Measurements from ENCODE around the gene CRB3. TPM values are rescaled to one million over a fixed set of nuclear protein-coding genes. Genes with fewer than 3 reads are reported as not detected.

CRB3 gene
- polyA plus RNA-seq, 3 donors, result not detected

GRCh38 chr19:6475321-6476108 is 11.4 kb downstream of the CRB3 start:
- no peak for TF ChIP-seq CTCF (IDR thresholded peaks at IDR 0.05)
- Mint-ChIP-seq H3K4me1 (peaks cover 6% of the 10 kb centered on the region), H3K9me3 (peaks cover 0 to 7% (median 0%) of the 10 kb centered on the region in 7 donors), H3K4me3 (no peak overlapping the region), H3K27ac (peak overlapping the region in 2 of 7 donors; percentile 50 to 69), H3K27me3 (ENCODE audit: low read depth in 3 of 3) (no peaks in the 10 kb centered on the region), H3K36me3 (peaks cover 37 to 77% of the 10 kb centered on the region in 2 donors)
- Histone ChIP-seq H3K4me3 (replicated peaks in 1 of 3; ENCODE audit: low read depth in 2 of 3, low read length in 3 of 3) (no peak overlapping the region), H2AFZ (ENCODE audit: insufficient read depth, low read depth, low read length, poor library complexity, severe bottlenecking) (no peak overlapping the region), H3K4me2 (replicated peaks; ENCODE audit: extremely low read depth, low read length, poor library complexity, severe bottlenecking) (no peak overlapping the region), H3K27ac (ENCODE audit: low read depth in 1 of 2, low read length in 2 of 2) (no peak overlapping the region), H4K20me1 (ENCODE audit: insufficient read depth, low read length) (no peaks in the 10 kb centered on the region), H3K4me1 (ENCODE audit: control insufficient read depth in 1 of 2, insufficient read depth in 2 of 2, low read length in 2 of 2) (no peaks in the 10 kb centered on the region), H3K36me3 (replicated peaks in 1 of 2; ENCODE audit: control insufficient read depth in 1 of 2, insufficient read depth in 2 of 2, low read length in 2 of 2) (peaks cover 48 to 72% of the 10 kb centered on the region in 2 donors), H3K27me3 (ENCODE audit: control insufficient read depth in 2 of 2, insufficient read depth in 2 of 2, low read length in 2 of 2) (no peaks in the 10 kb centered on the region), H3K79me2 (ENCODE audit: insufficient read depth, low read length) (no peaks in the 10 kb centered on the region), H3K9ac (ENCODE audit: insufficient read depth, low read length, poor library complexity, severe bottlenecking) (no peak overlapping the region), H3K9me3 (replicated peaks in 1 of 2; ENCODE audit: control insufficient read depth in 1 of 2, insufficient read depth in 1 of 2, low read length in 2 of 2) (no peaks in the 10 kb centered on the region)
- 94% methylated on average over 52 of the region's 52 CpGs for WGBS (ENCODE audit: insufficient coverage)
- no peak for DNase-seq
- intact Hi-C loops (cut with micrococcal nuclease), result no loop called here

GRCh38 chr19:6476155-6476895 is 12.3 kb downstream of the CRB3 start:
- peaks cover 0 to 8% (median 0%) of the 10 kb centered on the region in 7 donors for H3K9me3 Mint-ChIP-seq
- intact Hi-C loops (cut with micrococcal nuclease), result no loop called here
- H3K27me3 ChIP-seq (ENCODE audit: control insufficient read depth in 2 of 2, insufficient read depth in 2 of 2, low read length in 2 of 2), result no peaks in the 10 kb centered on the region
- no peaks in the 10 kb centered on the region for H3K9me3 ChIP-seq (replicated peaks in 1 of 2; ENCODE audit: control insufficient read depth in 1 of 2, insufficient read depth in 1 of 2, low read length in 2 of 2)
- no peak for TF ChIP-seq CTCF (IDR thresholded peaks at IDR 0.05)
- H3K4me2 ChIP-seq (replicated peaks; ENCODE audit: extremely low read depth, low read length, poor library complexity, severe bottlenecking), result no peak overlapping the region
- H3K4me1 Mint-ChIP-seq, result peaks cover 14% of the 10 kb centered on the region
- peak overlapping the region in 2 of 7 donors; percentile 25 to 69 for H3K27ac Mint-ChIP-seq
- H3K27me3 Mint-ChIP-seq (ENCODE audit: low read depth in 3 of 3), result peaks cover 0 to 1% (median 0%) of the 10 kb centered on the region in 3 donors
- H3K4me1 ChIP-seq (ENCODE audit: control insufficient read depth in 1 of 2, insufficient read depth in 2 of 2, low read length in 2 of 2), result peaks cover 6 to 8% of the 10 kb centered on the region in 2 donors
- peaks cover 30 to 69% of the 10 kb centered on the region in 2 donors for H3K36me3 Mint-ChIP-seq
- H3K79me2 ChIP-seq (ENCODE audit: insufficient read depth, low read length), result peaks cover 6% of the 10 kb centered on the region
- H2AFZ ChIP-seq (ENCODE audit: insufficient read depth, low read depth, low read length, poor library complexity, severe bottlenecking), result no peak overlapping the region
- H3K4me3 Mint-ChIP-seq, result no peak overlapping the region
- peaks cover 42 to 64% of the 10 kb centered on the region in 2 donors for H3K36me3 ChIP-seq (replicated peaks in 1 of 2; ENCODE audit: control insufficient read depth in 1 of 2, insufficient read depth in 2 of 2, low read length in 2 of 2)
- 91% methylated on average over 27 of the region's 33 CpGs for WGBS (ENCODE audit: insufficient coverage)
- no peak overlapping the region for H3K27ac ChIP-seq (ENCODE audit: low read depth in 1 of 2, low read length in 2 of 2)
- peak; percentile 13 to 40 (median 27) for DNase-seq
- no peaks in the 10 kb centered on the region for H4K20me1 ChIP-seq (ENCODE audit: insufficient read depth, low read length)
- no peak overlapping the region for H3K9ac ChIP-seq (ENCODE audit: insufficient read depth, low read length, poor library complexity, severe bottlenecking)
- H3K4me3 ChIP-seq (replicated peaks in 1 of 3; ENCODE audit: low read depth in 2 of 3, low read length in 3 of 3), result no peak overlapping the region

Data from CD14-positive monocyte (primary cell).